ENCODE results near the gene RING1.

The RING1 gene

DNA sequence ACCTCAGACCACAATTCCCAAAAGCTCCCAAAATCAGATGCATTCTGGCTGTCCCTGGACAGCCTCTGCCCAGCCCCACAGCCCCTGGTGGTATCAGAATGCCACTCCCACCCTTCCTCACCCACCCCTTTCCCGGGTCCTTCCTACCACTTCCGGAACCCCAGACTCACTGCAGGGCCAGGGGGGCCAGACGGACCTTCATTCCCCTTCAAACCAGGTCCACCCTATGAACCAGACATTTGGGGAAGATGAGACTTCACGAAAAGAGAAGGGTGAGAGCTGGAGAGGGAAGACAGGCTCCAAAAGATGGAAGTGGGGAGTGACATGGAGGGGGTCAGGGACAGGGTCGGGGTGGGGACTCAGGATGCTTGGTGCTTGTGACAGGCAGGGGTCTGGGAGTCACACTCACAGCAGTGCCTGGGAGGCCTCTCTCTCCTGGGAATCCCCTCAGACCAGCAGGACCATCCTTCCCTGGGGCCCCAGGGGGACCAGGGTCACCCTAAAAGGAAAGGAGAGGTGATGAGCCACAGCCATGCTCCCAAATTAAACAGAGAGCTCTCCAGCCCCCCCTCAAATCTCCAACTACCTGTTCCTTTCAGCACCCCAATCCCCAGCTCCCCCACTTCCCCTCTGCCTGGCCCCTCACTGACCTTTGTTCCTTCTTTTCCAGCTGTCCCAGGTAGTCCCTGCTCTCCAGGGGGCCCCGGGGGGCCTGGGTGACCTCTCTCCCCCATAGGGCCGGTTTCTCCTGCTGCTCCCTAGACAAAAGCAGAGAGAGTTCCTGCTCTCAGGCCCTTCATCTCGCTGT, 36.2 kb upstream of the RING1 start:
- no peak for DNase-seq (ENCODE audit: low read depth)

DNA sequence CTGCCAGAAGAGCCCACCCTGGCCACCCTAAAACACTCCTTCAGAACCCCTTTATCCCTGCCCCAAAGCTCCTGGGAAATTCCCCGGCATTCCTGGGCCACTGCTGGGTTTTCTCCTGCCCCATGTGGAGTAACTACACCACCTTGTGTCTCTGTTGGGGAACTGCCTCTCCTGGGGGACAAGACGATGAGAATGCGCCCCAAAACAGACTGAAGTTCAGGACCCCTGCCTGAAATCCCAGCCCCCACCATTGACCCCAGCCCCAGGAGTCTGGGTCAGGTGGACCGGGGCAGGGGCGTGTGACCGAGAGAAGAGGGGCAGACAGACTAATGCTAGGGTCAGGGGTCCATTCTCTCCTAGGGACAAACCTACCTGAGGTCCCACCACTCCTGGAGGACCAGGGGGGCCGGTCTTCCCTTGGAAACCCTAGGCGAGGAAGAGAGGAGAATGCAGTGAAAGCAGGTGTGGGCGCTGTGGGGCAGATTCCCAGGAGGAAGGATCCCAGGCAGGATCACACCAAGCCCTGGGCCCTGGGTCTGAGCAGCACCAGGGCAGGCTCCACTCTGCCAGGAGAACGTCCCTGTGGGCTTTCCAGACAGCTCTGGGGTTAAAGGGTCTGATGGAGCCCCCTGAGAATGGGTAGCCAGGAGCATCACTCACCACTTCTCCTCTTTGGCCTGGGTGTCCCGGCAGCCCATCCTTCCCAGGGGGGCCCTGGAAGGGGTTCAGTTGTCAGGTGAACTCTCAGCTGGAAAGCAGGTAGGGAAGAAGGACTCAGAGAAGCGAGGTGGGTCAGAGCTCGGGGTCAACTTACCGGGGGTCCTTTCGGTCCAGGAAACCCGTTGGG, 35.4 kb upstream of the RING1 start:
- DNase-seq (ENCODE audit: low read depth), result no peak

GRCh38 chr6:33173535-33174180, 34.6 kb upstream of the RING1 start:
- no peak for DNase-seq (ENCODE audit: low read depth)

DNA sequence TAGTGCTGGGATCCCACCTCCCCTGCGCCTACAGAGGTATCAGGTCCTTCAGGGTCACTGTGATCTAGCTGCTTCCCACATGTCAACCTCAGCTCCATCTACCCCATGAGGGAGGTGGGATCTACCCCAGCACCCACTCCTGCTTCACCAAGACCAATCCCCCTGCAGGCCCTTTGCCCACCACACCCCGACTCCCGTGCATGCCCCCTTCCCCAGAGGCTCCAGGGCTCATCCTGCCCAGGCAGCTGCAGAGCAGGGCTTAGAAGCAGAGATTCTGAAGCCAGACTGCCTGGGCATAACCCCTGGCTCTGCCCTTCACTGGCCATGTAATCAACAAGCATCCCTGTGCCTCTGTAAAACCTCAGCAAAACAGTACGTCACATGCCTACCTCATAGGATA, 33.5 kb upstream of the RING1 start:
- no peak for DNase-seq (ENCODE audit: low read depth)

- DNase-seq (ENCODE audit: low read depth), result no peak
These were observed 32.7 kb upstream of the RING1 start for GRCh38 chr6:33175436-33176069.

DNA sequence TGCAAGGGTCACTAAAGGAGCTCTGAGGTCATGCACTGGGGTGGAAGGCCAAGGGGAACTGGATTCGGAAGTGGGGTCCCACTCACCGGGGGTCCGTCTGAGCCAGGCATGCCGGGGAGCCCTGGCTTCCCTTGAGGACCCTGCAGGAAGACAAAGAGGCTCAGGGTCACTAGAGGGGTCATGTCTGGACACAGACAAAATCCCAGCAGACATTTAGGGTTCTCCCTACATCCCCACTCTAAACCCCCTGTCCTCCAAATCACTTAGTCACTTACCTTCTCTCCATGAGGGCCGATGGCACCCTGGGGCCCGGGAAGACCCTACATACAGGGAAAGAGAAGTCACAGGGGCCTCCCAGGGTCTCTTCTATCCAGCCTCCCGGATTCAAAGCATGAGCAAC, 31.4 kb upstream of the RING1 start:
- no peak for DNase-seq (ENCODE audit: low read depth)

DNA sequence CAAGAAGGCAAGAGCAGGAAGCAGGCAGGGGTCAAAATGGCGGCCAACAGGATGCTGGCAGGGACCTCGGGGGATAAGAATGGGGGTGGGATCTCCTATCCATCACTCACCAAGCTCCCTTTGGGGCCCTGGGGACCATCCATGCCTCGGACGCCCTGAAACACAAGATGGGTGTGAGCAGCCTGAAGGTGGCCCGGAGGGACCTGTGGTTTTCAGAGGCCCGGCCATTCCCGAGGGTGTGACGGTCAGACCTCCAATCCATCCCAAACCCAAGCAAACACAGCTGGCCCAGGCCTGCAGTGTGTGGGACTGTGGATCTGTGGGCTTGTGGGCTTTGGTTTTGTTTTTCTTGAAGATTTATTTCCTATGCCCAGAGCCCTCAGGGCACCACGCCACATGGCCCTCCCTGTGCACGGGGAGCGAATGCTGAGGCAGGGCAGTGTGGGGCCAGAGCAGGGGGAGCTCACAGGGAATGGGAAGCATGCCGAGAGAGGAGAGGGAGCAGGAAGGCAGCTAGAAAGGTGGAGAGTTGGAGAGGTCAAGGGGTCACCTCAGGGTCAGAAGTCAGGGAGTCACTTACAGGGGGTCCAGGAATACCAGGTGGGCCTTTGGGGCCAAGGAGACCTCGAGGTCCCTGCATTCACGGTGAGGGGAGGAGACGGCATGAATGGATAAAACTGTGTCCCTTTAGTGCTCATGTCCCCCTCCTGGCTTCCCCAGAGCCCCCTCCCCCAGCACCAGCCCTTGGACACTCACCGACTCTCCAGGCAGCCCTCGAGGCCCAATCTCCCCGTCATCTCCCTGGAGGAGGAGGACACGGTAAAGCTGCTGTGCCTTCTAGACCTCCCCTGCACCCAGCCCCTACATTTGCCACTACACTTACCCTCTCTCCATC, 30.5 kb upstream of the RING1 start:
- no peak for DNase-seq (ENCODE audit: low read depth)

- DNase-seq (ENCODE audit: low read depth), result no peak
These were observed 29.4 kb upstream of the RING1 start for GRCh38 chr6:33178755-33179475.

DNA sequence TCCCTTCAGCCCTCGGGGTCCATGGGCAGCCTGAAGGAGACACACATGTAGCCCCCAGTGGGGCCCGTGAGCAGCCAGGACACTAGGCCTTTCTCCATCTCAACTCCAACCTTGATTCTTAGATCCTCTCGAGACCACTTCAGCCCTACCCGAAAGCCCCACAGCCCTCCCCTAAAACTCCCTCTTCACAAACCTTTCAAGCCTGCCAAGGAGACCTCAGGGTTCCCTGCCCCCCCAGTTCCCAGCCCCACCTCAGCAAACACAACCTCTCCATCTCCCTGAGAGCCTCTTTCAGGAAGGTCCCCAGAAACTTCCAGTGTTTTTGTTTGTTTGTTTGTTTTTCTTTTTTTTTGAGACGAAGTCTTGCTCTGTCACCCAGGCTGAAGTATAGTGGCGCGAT, 27.2 kb upstream of the RING1 start:
- no peak for DNase-seq (ENCODE audit: low read depth)

DNA sequence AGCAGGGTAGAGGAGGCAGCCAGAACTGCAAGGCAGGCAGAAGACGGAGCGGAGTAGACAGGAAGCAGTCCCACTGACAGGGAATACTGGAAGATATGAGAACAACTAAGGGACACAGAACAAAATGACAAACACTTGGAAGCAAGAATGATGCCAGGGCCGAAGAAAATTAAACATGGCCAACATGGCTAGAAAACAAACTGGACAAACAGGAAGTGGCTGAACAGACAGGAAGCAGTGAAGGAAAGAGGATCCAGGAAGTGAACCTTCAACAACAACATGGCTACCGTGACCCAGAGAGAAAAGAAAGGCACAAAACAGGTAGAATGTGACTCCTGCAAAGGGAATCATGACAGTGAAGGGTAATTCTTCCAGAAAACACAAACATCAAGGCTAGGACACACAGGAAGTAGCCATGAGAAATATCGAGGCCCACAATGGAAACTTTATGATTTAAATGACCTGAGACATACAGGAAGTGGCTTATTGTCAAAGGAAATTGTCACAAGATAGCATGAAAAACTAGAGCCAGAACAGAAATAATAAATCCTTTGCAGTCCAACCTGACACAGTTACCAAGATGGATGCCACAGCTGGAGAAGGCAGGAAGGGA, 25.1 kb upstream of the RING1 start:
- no peak for DNase-seq (ENCODE audit: low read depth)

DNA sequence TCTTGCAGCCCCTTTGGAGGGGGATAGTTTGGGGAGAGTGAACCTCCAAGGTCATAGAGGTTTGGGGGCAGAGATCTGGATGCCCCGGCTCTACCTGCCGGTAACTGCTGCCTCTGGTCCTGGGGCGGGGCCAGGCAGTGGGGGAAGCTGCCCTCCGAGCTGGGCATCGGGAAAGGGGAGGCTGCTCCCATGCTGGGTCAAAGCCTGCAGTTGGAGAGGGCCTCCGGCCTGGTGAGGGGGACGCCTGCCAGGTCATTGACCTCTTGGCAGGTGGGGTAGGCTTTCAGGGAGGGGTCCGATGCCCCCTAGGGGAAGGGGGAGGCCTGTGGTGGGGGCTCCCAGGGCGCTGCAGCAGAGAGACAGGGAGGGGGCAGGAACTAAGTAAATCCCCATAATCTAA, 23.1 kb upstream of the RING1 start:
- DNase-seq (ENCODE audit: low read depth), result no peak

DNA sequence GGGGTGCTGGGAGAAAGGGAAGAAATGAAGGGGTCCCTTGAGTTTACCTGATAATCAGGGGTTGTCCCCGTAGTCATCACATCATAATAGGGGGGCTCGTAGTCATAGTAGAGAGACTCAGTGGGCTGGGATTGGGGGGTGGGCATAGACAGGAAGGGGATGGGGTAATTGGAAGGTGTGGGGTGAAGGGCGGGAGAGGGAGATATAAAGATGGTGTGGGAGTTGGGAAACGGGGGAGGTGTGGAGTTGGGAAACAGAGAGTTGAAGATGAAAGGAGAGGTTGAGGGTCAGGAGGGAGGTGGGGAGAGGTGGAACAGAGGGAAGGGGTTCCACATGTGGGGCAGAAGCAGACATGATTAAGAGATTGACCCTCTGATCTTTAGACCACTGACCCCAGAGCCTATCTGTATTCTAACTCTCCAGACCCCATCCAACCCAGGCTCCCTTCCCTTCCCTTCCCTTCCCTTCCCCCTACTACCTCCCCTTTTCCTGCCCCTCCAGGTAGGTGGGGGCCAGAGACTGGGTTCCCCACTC, 22.6 kb upstream of the RING1 start:
- no peak for DNase-seq (ENCODE audit: low read depth)

DNA sequence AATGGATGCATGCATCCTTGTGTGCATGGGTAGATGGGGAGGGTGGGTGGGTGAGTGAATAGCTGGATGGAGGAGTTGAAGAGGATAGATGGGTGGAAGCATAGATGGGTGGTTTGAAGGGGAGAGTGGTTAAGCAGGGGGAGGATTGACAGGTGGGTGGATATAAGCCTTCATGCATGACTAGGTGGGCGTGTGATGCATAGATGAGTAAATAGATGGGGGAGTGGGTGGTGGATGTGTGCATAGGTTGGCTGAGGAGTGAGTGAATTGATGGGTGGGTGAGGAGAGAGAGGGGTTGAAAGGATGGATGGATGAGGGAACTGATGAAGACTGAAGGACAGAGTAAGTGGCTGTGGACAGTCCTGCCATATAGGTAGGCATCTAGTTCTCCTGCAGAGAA, 20.5 kb upstream of the RING1 start:
- no peak for DNase-seq (ENCODE audit: low read depth)

DNA sequence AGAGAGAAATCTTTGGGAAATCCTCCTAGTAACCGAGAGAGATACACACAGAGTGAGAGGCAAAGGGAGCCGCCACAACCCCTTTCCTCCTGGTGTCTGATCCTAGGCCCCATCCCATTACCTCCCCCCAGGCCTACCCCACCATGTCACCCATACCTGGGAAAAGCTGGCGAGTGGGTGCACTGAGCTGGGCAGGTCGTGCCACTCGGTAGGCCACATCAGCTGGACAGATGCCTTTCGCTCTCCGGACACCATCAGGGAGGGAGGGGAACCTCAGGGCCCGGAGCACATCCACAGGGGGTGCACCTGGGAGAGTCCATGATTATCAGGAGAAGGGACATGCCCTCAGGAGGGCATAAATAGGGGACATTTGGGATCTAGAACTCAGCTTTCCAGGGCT, 19.1 kb upstream of the RING1 start:
- no peak for DNase-seq (ENCODE audit: low read depth)

GRCh38 chr6:33189625-33190448, 18.5 kb upstream of the RING1 start:
- DNase-seq (ENCODE audit: low read depth), result no peak

GRCh38 chr6:33190504-33191107, 17.7 kb upstream of the RING1 start:
- no peak for DNase-seq (ENCODE audit: low read depth)

- no peak for DNase-seq (ENCODE audit: low read depth)
These were observed 16.8 kb upstream of the RING1 start for GRCh38 chr6:33191383-33192104.

- no peak for DNase-seq (ENCODE audit: low read depth)
These were observed 16.1 kb upstream of the RING1 start, which contains the start of gene COL11A2 for GRCh38 chr6:33192105-33192646. Gene COL11A2 (minus strand): TSS chr6:33192467. CDS start chr6:33192240, 227 bp downstream.
